22Rv1 (cell line): Measurements from ENCODE around the gene ELOVL3.
A peak's percentile ranks its signal among the peaks of the same experiment; 100 is the strongest.
"Not testable (repeated sequence)": the region's sequence is repeated elsewhere in the genome, so short reads cannot be mapped to it uniquely, and the experiment has no call there.

Source experiments
- H3K27ac ChIP-seq: fragments of 450-650 bp; 2 replicates; pipeline ENCODE4 v1.5.1; 2017
- ZFX ChIP-seq: fragments of 450-650 bp; IDR thresholded peaks from 2 replicates; pipeline ENCODE4 v1.6.1; 2017; ENCODE audit warnings: antibody characterized with exemption, borderline replicate concordance
- TF ChIP-seq, protein P1 (sequence below): fragments of 450-650 bp; IDR thresholded peaks from 2 replicates; pipeline ENCODE4 v1.5.1; 2017; ENCODE audit warnings: mild to moderate bottlenecking

ELOVL3 gene, protein sequence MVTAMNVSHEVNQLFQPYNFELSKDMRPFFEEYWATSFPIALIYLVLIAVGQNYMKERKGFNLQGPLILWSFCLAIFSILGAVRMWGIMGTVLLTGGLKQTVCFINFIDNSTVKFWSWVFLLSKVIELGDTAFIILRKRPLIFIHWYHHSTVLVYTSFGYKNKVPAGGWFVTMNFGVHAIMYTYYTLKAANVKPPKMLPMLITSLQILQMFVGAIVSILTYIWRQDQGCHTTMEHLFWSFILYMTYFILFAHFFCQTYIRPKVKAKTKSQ

DNA sequence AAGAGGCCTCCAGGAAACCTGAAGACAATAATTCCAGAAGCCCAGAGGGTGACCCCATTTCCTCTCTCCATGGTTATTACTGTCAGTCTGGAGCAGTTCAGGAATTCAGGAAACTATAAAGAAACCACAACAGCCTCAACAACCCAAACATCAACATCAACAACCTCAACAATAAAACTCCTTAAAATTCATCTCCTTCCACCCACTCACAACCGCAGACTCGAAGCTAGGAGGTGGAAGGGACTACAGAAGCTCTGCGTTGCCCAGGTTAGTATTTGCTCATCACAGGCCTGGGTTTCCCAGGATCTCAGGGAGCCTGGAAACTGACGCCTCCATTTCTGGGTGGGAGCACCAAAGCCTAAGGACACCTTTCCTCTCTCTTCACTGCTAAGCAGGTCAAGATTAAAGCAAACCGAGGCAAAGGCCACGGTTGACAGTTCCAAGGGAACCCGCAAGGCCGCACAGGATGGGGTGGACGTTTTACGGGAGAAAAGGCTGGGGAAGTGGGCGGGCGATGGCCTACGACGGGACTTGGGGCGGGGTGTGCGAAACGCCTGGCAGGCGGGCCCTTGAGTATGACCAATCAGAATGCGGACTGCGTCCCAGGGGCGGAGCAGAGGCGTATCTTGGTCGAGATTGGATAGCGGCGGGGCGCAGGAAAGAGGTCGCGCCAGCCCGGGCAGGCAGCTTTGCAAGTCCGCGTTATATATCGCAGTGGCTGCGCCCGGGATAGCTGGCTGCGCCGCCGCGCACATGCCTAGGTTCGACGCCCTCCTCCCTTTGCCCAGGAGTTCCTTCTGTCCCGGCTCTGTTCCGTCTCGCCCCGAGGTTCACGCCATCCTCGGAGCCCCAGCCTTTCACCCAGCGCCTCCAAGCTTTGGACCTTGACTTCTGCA is at the start of gene ELOVL3:
ELOVL3 (plus strand) TSS at position 654 of the 896 bp plus-strand sequence. CDS start 250 bp downstream, outside the sequence.
- no peak for TF ChIP-seq ZFX
- TF ChIP-seq, protein P1, sequence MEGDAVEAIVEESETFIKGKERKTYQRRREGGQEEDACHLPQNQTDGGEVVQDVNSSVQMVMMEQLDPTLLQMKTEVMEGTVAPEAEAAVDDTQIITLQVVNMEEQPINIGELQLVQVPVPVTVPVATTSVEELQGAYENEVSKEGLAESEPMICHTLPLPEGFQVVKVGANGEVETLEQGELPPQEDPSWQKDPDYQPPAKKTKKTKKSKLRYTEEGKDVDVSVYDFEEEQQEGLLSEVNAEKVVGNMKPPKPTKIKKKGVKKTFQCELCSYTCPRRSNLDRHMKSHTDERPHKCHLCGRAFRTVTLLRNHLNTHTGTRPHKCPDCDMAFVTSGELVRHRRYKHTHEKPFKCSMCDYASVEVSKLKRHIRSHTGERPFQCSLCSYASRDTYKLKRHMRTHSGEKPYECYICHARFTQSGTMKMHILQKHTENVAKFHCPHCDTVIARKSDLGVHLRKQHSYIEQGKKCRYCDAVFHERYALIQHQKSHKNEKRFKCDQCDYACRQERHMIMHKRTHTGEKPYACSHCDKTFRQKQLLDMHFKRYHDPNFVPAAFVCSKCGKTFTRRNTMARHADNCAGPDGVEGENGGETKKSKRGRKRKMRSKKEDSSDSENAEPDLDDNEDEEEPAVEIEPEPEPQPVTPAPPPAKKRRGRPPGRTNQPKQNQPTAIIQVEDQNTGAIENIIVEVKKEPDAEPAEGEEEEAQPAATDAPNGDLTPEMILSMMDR = no peak
- H3K27ac ChIP-seq = peak within 1 kb of the TSS; percentile 23; the same call in 1 of the 2 replicates

DNA sequence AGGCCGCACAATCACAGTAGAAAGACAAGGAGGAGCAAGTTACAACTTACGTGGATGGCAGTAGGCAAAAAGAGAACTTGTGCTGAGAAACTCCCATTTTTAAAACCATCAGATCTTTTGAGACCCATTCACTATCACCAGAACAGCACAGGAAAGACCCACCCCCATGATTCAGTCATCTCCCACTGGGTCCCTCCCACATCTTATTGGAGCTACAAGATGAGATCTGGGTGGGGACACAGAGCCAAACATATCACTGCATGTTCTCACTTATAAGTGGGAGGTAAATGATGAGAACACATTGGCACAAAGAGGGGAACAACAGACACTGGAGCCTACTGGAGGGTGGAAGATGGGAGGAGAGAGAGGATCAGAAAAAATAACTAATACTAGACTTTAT is 41.5 kb upstream of the ELOVL3 start:
- TF ChIP-seq, protein P1 = no peak
- no peak for TF ChIP-seq ZFX
- H3K27ac ChIP-seq = no peak overlapping the region

DNA sequence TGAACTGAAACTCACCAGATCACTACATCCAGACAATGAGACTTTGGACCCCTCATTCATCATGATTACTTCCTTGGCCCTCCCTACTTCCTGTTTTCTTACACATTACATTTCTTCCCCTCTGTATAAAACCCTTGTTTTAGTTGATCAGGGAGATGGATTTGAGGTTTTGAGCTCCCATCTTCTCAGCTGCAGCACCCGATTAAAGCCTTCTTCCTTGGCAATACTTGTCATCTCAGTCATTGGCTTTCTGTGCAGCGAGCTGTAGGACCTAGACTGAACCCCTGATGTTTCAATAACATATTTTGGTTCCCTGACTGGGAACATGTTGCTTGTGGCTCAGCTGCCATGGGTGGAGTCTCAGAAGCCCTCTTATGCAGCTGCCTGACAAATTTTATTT is 40.8 kb upstream of the ELOVL3 start:
- TF ChIP-seq, protein P1 = no peak
- TF ChIP-seq ZFX = no peak

DNA sequence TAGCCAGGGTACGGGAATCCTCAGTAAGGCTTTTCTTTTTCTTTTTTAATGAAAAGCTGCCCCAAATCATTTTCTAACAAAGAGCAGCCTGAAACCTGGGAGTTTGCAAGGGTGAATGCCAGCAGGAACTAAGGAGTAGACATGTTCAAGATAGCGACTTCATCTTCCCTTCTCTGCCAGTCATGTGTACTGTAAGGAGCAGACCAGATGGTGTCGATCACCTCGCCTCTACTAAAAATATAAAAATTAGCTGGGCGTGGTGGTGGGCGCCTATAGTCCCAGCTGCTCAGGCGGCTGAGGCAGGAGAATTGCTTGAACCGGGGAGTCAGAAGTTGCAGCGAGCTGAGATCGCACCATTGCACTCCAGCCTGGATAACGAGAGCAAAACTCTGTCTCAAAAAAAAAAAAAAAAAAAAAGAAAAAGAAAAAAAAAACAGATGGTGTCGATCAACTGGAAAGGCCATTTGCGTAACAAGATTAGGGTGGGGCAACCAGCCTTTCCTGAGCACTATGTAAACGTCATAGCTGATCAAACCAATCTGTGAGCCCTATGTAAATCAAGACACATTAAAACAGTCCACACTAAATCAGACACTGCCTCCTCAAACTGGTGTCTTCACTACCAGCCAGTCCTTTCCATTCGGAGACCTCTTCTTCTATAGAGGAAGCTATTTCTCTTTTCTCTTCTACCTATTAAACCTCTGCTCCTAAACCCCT is 40.1 kb upstream of the ELOVL3 start:
- TF ChIP-seq, protein P1 = no peak
- no peak for TF ChIP-seq ZFX
- no peak overlapping the region for H3K27ac ChIP-seq

More for the DNA sequence above, 40.8 kb upstream of the ELOVL3 start:
- H3K27ac ChIP-seq = no peak overlapping the region

DNA sequence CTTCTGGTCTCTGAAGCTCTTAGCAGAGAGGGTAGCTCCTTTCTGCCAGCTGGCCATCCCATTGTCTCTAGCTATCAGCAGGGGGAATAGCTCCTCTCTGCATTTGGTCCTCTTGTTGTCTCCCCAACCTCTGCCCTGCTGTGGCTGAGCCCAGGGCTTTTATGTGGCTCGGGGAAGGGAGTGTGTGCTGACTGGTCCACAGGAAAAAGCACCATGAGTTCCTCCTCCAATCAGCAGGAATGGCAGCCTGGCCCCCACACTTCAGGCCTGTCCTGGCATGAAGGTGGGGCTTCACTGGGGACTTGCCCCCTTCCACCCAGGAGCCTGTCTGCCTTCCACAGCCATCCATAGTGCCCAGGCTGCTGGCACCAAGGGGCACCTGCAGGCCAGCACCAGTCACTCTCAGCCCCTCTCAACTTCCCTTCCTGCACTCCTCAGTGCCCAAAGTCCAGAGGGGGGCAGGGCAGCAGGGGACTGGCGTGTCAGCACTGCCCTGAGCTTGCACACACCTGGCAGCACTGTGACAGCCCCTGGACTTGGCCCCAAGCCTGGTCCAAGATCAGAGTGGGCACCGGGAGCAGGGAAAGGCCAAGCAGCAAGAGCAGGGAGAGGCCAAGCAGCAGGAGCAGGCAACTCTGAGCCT is 37.7 kb upstream of the ELOVL3 start:
- no peak for TF ChIP-seq ZFX
- TF ChIP-seq, protein P1 = no peak
- no peak overlapping the region for H3K27ac ChIP-seq

DNA sequence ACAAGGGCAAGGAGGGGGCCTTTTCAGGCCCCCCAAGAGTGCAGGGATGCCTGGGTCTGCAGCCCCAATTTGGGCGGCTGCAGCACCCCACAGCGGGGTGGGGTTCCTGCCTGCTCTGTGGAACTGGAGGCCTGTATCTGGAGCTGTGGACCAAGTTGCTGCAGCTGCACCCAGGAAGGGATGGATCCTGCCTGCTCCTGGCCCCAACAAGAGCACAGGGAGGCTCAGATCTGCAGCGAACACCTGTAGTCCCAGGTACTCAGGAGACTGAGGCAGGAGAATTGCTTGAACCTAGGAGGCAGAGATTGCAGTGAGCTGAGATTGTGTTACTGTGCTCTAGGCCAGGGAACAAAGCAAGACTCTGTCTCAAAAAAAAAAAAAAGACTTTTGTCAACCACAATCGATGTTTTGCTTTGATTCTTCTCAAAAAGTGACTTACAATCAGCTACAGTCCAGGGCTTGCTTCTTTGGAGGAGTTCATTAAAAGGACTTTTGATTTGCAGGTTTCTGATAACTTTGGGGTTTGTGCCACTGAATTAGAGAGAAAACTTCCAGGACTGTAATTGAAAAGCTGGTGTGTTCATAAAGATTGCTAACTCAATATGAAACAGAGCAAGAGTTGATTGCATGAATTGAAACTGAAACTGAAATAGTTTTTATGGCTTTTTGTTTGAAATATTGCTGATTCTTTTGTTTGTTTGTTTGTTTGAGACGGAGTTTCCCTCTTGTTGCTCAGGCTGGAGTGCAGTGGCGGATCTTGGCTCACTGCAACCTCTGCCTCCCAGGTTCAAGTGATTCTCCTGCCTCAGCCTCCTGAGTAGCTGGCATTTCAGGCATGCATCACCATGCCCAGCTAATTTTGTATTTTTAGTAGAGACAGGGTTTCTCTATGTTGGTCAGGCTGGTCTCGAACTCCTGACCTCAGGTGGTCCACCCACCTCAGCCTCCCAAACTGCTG is 36.9 kb upstream of the ELOVL3 start:
- not testable (repeated sequence) for H3K27ac ChIP-seq
